GM15510 (cell line): ENCODE results near the gene OR1K1.

ENCODE experiments used
- POLR2A ChIP-seq: IDR thresholded peaks from 3 replicates; pipeline ENCODE4 v1.6.1; 2011; ENCODE audit warnings: borderline replicate concordance; ENCODE audit not compliant: insufficient read length; ENCODE audit errors: extremely low read depth

Gene OR1K1

GRCh38 chr9:122832194-122832593, 32.3 kb downstream of the OR1K1 start:
- no peak for TF ChIP-seq POLR2A

GRCh38 chr9:122835313-122835731, 35.4 kb downstream of the OR1K1 start:
- no peak for TF ChIP-seq POLR2A

GRCh38 chr9:122837266-122837850, 37.4 kb downstream of the OR1K1 start:
- TF ChIP-seq POLR2A, result no peak

GRCh38 chr9:122841501-122841900, 41.6 kb downstream of the OR1K1 start:
- TF ChIP-seq POLR2A, result no peak

- TF ChIP-seq POLR2A, result no peak
These were observed 44.2 kb downstream of the OR1K1 start for GRCh38 chr9:122844137-122844536.

GRCh38 chr9:122845116-122845515, 45.2 kb downstream of the OR1K1 start:
- no peak for TF ChIP-seq POLR2A

GRCh38 chr9:122846371-122846940, 46.5 kb downstream of the OR1K1 start:
- no peak for TF ChIP-seq POLR2A

GRCh38 chr9:122848256-122848943, 48.5 kb downstream of the OR1K1 start:
- no peak for TF ChIP-seq POLR2A
